ENCODE data around the gene SUGCT. TPM values are rescaled to one million over a fixed set of nuclear protein-coding genes. Genes with fewer than 3 reads are reported as not detected.

SUGCT gene
- total RNA-seq, 3 donors from 2014 or later (not counting 1 experiment from before 2014, with no cell fraction given) = 0.40 to 0.59 TPM; not detected in 1

DNA sequence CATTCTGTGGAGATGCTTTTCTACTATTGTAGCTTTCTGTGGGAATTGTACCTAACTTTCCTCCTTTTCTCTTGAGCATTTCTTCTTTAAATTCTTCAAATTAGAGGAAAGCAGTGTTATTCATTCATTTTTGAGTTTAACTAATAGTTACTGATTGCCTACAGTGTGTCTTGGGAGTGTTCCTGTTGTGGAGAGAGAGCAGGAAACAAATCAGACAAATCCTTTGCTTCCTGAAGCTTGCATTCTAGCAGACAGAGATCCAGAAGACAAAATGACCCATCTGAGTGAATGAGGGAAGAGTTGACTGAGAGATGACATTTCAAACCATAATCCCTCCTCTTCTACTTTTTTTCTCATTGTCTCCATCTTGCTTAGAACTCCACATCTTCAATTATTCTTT lies 170.4 kb downstream of the SUGCT start:
- H3K9me3 ChIP-seq (ENCODE audit: control insufficient read depth, insufficient read depth, low read length) = no peaks in the 10 kb centered on the region
- Mint-ChIP-seq H3K4me3 (no peak overlapping the region), H3K27ac (no peak overlapping the region), H3K27me3 (ENCODE audit: low read depth in 2 of 2) (peaks cover 0 to 7% of the 10 kb centered on the region in 2 donors), H3K4me1 (no peaks in the 10 kb centered on the region), H3K36me3 (no peaks in the 10 kb centered on the region), H3K9me3 (no peaks in the 10 kb centered on the region)
- DNase-seq (no peak), ATAC-seq (no peak)
- no peaks in the 10 kb centered on the region for H3K4me1 ChIP-seq (ENCODE audit: control insufficient read depth, insufficient read depth, low read length)
- H3K27me3 ChIP-seq (ENCODE audit: control insufficient read depth, insufficient read depth, low read length) = no peaks in the 10 kb centered on the region
- H3K4me3 ChIP-seq (ENCODE audit: low read length) = no peak overlapping the region
- H3K27ac ChIP-seq (ENCODE audit: low read length) = no peak overlapping the region
- no peaks in the 10 kb centered on the region for H3K36me3 ChIP-seq (ENCODE audit: control insufficient read depth, insufficient read depth, low read length)
- intact Hi-C loops (cut with micrococcal nuclease) = no loop called here
- TF ChIP-seq, protein P1, sequence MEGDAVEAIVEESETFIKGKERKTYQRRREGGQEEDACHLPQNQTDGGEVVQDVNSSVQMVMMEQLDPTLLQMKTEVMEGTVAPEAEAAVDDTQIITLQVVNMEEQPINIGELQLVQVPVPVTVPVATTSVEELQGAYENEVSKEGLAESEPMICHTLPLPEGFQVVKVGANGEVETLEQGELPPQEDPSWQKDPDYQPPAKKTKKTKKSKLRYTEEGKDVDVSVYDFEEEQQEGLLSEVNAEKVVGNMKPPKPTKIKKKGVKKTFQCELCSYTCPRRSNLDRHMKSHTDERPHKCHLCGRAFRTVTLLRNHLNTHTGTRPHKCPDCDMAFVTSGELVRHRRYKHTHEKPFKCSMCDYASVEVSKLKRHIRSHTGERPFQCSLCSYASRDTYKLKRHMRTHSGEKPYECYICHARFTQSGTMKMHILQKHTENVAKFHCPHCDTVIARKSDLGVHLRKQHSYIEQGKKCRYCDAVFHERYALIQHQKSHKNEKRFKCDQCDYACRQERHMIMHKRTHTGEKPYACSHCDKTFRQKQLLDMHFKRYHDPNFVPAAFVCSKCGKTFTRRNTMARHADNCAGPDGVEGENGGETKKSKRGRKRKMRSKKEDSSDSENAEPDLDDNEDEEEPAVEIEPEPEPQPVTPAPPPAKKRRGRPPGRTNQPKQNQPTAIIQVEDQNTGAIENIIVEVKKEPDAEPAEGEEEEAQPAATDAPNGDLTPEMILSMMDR (IDR thresholded peaks at IDR 0.05) = no peak

DNA sequence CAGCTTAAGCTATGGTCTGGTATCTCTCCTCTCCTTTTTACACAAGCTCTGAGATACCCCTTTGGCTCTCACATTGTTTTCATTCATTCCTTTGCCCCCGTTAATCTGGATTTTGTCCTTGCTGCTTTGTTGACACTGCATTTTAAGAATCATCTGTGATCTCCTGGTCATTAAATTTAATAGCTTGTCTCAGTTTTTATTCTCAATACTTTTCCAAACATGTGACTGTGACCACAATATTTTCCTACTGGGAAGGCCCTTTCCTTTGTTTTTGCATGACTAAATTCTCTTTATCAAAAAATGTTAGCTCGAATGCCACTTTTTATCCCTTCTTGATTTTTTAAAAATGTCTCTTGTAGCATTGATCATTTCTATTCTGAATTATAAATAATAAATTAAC lies 171.2 kb downstream of the SUGCT start:
- no peaks in the 10 kb centered on the region for H3K9me3 Mint-ChIP-seq
- no peak overlapping the region for H3K27ac Mint-ChIP-seq
- H3K36me3 Mint-ChIP-seq = no peaks in the 10 kb centered on the region
- no peak overlapping the region for H3K4me3 ChIP-seq (ENCODE audit: low read length)
- TF ChIP-seq, protein P1 (IDR thresholded peaks at IDR 0.05) = no peak
- peaks cover 0 to 7% of the 10 kb centered on the region in 2 donors for H3K27me3 Mint-ChIP-seq (ENCODE audit: low read depth in 2 of 2)
- no peak overlapping the region for H3K27ac ChIP-seq (ENCODE audit: low read length)
- no peaks in the 10 kb centered on the region for H3K4me1 ChIP-seq (ENCODE audit: control insufficient read depth, insufficient read depth, low read length)
- DNase-seq (no peak), ATAC-seq (no peak)
- 91% methylated on average over 1 of the region's 2 CpGs for WGBS (ENCODE audit: insufficient coverage)
- intact Hi-C loops (cut with micrococcal nuclease) = no loop called here
- H3K9me3 ChIP-seq (ENCODE audit: control insufficient read depth, insufficient read depth, low read length) = no peaks in the 10 kb centered on the region
- H3K36me3 ChIP-seq (ENCODE audit: control insufficient read depth, insufficient read depth, low read length) = no peaks in the 10 kb centered on the region
- no peak overlapping the region for H3K4me3 Mint-ChIP-seq
- no peaks in the 10 kb centered on the region for H3K27me3 ChIP-seq (ENCODE audit: control insufficient read depth, insufficient read depth, low read length)
- no peaks in the 10 kb centered on the region for H3K4me1 Mint-ChIP-seq

DNA sequence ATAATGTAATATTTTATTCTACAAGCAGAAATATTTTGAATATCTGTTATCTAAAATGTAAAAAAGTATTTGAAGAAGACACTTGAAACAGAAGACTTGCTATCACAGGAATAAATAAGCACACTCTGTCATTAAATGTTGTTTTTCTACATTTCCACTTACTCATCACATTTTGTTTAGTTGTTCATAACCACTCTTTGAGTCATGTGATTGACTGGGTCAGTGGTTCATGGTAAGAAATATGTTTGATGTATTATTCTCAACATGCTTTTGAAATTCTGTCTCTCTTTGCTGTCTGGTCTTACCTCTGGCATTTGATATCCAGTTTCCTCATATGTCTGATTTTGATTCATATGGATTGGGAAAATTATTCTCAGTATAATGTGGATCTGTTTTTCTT lies 171.8 kb downstream of the SUGCT start:
- TF ChIP-seq, protein P1 (IDR thresholded peaks at IDR 0.05) = no peak
- peaks cover 0 to 4% of the 10 kb centered on the region in 2 donors for H3K27me3 Mint-ChIP-seq (ENCODE audit: low read depth in 2 of 2)
- H3K9me3 Mint-ChIP-seq = no peaks in the 10 kb centered on the region
- intact Hi-C loops (cut with micrococcal nuclease) = no loop called here
- H3K27me3 ChIP-seq (ENCODE audit: control insufficient read depth, insufficient read depth, low read length) = no peaks in the 10 kb centered on the region
- H3K4me1 Mint-ChIP-seq = peaks cover 0 to 4% of the 10 kb centered on the region in 2 donors
- H3K9me3 ChIP-seq (ENCODE audit: control insufficient read depth, insufficient read depth, low read length) = no peaks in the 10 kb centered on the region
- no peak for ATAC-seq
- DNase-seq = no peak
- H3K4me3 Mint-ChIP-seq = no peak overlapping the region
- no peak overlapping the region for H3K27ac Mint-ChIP-seq
- H3K4me3 ChIP-seq (ENCODE audit: low read length) = no peak overlapping the region
- H3K36me3 ChIP-seq (ENCODE audit: control insufficient read depth, insufficient read depth, low read length) = no peaks in the 10 kb centered on the region
- no peaks in the 10 kb centered on the region for H3K4me1 ChIP-seq (ENCODE audit: control insufficient read depth, insufficient read depth, low read length)
- H3K36me3 Mint-ChIP-seq = no peaks in the 10 kb centered on the region
- H3K27ac ChIP-seq (ENCODE audit: low read length) = no peak overlapping the region

DNA sequence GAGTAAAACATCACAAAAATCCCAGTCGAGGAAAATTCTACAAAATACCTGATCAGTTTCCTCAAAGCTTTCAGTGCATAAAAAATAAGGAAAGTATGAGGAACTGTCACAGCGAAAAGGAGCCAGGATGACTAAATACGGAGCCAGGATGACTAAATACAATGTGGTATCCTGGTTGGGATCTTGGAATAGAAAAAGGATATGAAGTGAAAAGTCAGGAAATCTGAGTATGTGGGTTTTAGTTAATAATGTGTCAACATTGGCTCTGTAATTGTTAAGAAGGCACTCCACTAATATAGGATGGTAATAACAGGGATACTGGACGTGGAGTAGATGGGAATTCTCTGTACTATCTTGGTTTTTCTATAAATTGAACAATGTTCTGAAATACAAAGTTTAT lies 175.5 kb downstream of the SUGCT start:
- Mint-ChIP-seq H3K9me3 (no peaks in the 10 kb centered on the region), H3K27ac (no peak overlapping the region), H3K4me3 (no peak overlapping the region), H3K36me3 (no peaks in the 10 kb centered on the region), H3K27me3 (ENCODE audit: low read depth in 2 of 2) (no peaks in the 10 kb centered on the region), H3K4me1 (peaks cover 0 to 4% of the 10 kb centered on the region in 2 donors)
- Histone ChIP-seq H3K4me3 (ENCODE audit: low read length) (no peak overlapping the region), H3K36me3 (ENCODE audit: control insufficient read depth, insufficient read depth, low read length) (no peaks in the 10 kb centered on the region), H3K27me3 (ENCODE audit: control insufficient read depth, insufficient read depth, low read length) (no peaks in the 10 kb centered on the region), H3K9me3 (ENCODE audit: control insufficient read depth, insufficient read depth, low read length) (no peaks in the 10 kb centered on the region), H3K4me1 (ENCODE audit: control insufficient read depth, insufficient read depth, low read length) (no peaks in the 10 kb centered on the region), H3K27ac (ENCODE audit: low read length) (no peak overlapping the region)
- TF ChIP-seq, protein P1 (IDR thresholded peaks at IDR 0.05) = no peak
- intact Hi-C loops (cut with micrococcal nuclease) = no loop called here
- 63% methylated on average over 3 of the region's 4 CpGs for WGBS (ENCODE audit: insufficient coverage)
- DNase-seq (no peak), ATAC-seq (no peak)
